ENCODE data around the gene ASS1.

DNA sequence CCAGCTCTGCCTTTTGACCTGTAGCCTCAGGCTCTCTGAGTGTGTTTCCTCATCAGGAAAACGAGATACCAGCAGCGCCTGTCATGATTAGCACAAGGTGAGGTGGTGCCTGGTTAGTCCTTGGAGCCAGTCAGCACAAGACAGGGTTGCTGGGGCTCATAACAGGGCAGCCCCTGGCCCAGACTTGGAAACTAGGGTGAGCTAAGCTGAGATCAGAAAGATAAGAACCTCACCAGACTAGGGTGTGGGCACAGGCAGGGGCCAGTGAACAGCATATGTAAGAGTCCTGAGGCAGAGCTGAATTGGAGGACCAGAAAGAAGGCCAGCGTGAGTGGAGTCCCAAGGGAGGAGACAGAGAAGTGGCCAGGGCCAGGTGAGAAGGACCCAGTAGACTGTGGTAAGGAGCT, 91.9 kb downstream of the ASS1 start:
- TF ChIP-seq POLR2A (IDR thresholded peaks at IDR 0.05; ENCODE audit: low read length), result no peak
- no peak for TF ChIP-seq EP300 (IDR thresholded peaks at IDR 0.05)
- no peak for TF ChIP-seq CBX8 (IDR thresholded peaks at IDR 0.05)
- no peak for TF ChIP-seq CTCF (IDR thresholded peaks at IDR 0.05)
- TF ChIP-seq, protein P1, sequence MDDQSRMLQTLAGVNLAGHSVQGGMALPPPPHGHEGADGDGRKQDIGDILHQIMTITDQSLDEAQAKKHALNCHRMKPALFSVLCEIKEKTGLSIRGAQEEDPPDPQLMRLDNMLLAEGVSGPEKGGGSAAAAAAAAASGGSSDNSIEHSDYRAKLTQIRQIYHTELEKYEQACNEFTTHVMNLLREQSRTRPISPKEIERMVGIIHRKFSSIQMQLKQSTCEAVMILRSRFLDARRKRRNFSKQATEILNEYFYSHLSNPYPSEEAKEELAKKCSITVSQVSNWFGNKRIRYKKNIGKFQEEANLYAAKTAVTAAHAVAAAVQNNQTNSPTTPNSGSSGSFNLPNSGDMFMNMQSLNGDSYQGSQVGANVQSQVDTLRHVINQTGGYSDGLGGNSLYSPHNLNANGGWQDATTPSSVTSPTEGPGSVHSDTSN (IDR thresholded peaks at IDR 0.05), result no peak

Measured in A549 (cell line).